Activated naive CD8-positive, alpha-beta T cell treated with anti-CD3 and anti-CD28 coated beads, Interleukin-2, amount 50 U/mL, for 16 hours (primary cell): ENCODE measurements around the gene CYFIP2.

Experiments used
- DNase-seq: peaks from one replicate; pipeline ENCODE4 v3.0.0-alpha.2; 2020; ENCODE audit warnings: low read depth, low spot score

CYFIP2 gene

GRCh38 chr5:157258450-157258849, 7.5 kb upstream of the CYFIP2 start:
- DNase-seq = no peak

GRCh38 chr5:157259699-157260098, 6.2 kb upstream of the CYFIP2 start:
- no peak for DNase-seq

DNA sequence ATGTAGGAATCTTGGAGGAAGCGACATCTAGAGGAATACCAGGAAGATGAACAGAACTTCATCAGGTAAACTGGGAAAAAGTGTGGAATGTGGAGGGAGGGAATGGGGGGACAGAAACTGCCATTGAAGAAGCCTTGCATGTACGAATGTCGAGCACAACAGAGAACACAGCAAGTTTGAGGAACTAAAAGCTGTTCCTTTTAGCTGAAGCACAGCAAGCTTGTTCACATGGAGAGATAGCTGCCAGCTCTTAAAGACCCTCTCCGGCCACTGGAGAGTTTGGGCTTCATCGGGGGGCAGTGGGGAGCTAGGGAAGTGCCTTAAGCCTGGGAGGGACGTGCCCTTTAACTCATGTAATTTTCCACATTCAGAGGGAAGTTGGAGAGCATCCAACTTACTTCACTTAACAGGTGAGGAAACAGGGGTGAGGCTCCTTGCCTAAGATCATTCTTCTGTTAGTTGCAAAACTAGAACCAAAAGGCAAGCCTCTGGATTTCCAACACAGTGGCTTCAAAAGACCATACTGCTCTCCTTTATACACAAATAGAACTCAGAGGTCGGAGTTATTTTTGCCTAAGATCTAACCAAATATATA, 2.3 kb upstream of the CYFIP2 start:
- DNase-seq = no peak

- DNase-seq = no peak
Observed at GRCh38 chr5:157266286-157267007, 524 bp downstream of the CYFIP2 start.

DNA sequence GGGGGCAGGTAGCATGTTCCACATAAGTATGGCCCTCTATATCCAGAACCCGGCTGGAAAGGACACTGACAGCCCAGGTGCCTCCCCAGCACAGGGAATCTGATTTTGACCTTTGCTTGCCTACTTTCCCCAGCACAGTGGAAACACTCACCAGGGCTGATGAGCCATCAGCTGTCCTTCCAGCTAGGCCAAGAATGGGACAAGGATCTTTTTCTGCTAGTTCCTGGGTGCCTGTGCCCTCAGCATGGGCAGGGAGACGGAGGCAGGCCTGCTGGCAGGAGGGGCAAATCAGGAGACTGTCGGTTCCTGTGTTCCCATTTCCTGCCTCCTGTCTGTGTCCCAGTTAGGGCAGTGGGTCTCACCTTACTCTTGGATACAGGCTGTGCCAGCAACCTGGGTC, 1.1 kb downstream of the CYFIP2 start:
- DNase-seq = no peak

DNA sequence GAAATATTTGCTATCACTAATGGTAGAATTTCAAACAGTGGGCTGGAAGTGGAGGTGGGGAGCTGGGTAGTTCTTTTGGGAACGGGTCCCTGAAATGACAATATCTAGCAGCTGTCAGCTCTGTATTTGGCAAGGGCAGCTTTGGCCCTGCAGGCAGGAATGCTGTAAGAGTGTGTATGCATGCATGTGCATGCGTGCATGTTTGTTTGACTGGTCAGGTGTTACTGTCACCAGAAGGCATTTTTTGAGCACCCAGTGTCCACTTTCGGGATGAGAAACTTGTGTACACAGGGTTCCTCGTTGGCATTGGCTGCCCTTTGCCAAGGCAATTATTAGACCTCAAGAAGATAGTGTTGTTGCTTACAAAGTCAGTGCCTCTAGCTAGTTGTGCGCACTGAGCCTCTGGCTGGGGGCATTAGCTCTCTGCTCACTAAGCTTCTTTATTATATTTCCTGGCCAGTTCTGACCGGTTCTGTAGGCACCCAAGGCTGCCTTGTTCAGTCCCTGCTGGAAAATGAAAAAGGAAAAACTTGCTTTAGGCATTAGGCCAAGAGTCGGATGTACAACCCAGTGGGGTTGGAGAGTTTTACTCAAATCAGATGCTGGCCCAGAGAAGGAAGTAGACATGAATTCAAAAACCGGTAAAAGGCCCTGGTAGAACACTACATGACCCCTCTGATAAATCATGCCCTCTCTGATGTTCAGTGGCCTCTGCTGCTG, 2.0 kb downstream of the CYFIP2 start:
- DNase-seq = no peak

DNA sequence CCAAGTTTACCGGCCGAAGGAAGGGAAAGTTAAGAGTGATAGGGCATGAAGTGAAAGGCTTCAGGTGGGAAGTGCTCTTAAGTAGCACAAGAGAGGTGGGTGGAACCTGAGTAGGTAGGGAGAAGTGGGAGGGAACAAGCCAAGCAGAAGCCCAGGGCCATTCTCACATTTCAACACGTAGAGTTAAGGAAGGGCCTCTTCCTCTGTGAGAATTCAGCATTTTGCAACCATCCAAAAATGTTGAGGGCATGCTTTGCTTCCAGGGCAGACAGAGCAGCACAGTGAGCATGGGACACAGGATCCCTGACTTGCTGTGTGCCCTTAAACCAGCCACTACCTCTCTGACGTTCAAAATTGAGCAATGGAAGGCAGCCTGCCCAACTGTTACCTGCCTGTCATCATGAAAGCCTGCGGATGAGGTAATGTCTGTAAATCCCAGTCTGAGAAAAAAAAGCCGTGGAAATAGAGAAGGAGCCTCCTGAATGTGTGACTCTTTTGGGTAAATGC, 3.3 kb downstream of the CYFIP2 start:
- DNase-seq = no peak

DNA sequence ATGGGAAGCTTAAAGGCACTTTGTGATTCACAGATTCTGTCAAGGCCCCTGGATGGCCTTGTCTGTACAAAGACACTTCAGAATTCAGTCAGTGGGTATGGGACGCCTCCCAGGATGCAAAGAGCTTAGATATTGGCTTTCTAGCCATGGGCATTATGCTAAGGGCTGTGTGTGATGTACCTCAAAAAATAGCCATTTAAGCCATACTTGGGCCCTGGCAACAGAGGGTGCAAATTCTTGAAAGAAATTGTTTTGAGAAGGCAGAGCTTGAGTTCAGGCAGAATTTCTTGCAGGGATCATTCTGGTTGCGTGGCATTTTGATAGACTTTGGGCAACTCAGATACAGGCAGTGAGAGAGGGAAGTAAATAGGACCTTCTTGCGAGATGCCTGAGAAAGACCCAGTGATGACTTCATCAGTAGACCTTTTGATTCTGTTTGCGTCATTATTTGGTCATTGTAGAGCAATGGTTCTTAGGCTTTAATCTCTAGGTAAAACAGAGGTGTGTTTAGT, 3.9 kb downstream of the CYFIP2 start:
- DNase-seq = no peak

DNA sequence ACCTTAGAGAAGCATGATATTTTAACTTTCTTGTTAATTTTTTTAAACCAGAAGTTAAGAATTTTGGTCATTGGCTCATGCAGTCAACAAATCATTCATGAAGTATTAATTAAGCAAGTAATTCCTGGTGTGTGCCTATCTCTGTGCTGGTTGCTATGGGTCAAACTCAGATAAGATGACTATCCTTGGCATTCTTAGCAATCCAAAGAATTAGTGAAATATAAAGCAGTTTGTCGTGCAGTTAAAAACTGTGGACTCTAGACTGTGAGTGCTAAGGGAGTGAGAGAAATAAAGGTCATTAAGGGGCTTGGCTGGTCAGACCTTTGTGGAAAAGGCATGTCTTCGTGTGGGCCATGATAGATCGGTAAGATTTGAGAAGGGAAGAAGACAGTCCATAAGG, 4.8 kb downstream of the CYFIP2 start:
- no peak for DNase-seq

DNA sequence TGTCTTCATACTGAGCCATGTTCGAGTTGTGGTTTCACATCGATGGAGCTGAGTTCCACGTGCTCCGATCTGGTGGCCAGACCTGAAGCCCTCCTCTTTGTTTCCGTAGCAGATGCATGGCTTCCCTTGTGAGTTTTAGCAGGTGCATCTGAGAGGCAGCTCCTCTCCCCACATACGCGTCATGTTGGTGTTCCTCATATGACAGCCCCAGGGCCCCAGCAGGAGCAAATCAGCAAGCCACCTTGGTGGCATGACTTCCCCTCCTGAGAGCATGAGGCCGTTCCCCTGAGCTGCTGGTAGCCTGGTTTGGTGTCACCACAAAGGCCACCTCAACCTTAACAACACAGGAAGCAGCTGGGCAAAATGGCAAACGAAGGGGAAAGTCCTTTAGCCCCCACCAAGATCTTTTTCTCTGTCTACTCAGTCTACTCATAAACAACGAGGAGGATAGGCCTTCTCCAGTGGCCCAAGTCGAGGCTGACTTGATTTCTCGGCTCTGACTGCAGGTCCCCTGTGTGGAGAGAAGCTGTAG, 5.9 kb downstream of the CYFIP2 start:
- peak; percentile 51 for DNase-seq

DNA sequence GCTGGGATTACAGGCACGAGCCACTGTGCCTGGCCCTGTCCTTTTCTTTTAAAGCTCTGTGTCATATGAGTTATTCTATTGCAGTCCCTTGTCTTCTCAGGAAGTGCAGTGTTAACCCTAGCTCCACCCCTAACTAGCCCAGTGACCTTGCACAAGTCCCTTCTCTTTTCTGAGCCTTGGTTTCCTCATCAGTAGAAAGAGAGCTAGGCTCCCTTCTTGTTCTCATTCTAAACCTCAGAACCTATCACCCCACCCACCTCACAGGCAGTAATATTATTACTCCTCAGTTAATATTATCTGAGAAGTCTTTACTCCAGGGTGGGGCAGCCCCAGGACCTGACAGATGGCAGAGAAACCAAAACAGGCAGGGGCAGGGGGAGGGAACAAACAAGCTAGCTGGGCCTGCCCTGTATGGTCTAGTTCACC, 7.2 kb downstream of the CYFIP2 start:
- no peak for DNase-seq

DNA sequence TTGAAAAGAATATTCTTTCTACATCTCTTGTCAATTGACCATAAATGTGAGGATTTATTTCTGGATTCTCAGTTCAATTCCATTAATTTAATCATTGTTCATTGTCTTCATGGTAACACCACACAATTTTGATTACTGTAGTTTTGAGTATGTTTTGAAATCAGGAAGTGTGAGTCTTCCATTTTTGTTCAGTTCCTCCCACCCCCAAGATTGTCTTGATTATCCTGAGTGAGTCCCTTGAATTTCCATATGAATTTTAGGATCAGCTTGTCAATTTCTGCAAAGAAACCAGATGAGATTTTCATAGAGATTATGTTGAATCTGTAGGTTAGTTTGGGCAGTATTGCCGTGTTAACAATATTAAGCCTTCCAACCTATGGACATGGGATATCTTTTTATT, 9.5 kb downstream of the CYFIP2 start:
- DNase-seq = no peak

DNA sequence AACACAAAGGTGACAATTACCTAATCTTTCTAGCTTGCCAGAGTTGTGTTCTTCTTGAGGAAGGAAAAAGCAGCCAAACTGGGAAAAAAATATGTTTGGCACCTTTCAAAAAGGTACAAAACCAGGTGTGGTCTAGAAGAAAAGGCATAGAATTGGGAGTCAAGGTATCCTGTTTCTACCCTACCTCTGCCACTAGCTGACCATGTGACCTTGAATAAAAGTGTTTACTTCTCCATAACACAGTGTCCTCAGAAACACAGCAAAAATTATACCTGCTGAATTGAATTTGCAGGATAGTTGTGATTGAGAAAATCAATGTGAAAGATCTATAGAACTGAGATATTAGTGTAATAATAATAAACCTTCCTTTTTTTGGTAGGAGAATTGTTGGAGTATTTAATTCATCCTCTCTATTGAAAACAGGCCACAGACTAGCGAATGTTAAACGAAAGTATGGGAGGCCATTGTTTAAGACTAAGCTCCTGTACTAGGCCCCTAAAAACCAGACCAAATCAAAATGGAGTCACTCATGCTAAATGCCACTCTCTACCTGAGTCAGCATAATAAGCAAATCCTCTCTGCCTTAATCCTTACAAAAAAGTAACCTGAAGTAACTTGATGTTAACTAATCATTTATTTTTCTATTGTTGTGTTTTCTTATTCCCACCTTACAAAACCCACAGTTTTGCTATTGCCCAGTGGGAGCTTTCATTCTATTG, 12.6 kb downstream of the CYFIP2 start:
- no peak for DNase-seq

GRCh38 chr5:157279605-157280239, 13.8 kb downstream of the CYFIP2 start:
- DNase-seq = no peak

DNA sequence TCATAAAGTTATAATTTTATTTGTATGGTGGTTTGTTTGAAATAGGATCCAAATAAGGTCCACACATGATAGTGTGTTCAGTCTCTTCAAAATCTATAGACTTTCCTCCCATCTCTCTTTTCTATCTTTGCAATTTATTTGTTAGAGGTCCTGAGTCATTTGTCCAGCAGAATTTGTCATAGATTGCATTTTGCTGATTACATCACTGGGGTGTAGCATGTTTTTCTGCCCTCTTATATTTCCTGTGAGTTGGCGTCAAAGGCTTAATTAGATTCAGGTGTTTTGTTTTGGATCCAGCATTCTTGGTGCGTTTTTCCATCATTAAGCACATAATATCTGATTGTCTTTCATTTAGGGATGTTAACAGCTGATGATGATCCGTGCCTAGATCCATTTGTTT, 15.0 kb downstream of the CYFIP2 start:
- no peak for DNase-seq

DNA sequence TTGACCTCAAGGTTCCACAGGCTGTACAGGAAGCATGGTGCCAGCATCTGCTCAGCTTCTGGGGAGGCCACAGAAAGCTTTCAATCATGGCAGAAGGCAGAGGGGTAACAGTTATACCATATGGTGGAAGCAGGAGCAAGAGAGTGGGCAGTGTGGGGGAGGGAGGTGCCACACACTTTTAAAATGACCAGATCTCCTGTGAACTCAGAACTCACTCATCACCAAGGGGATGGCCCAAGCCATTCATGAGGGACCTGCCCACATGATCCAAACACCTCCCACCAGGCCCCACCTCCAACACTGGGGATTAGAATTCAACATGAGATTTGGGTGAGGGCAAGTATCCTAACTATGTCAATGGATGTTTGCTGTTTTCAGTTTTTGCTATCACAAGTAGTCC, 16.2 kb downstream of the CYFIP2 start:
- DNase-seq = no peak

- no peak for DNase-seq
Observed at GRCh38 chr5:157283434-157283833, 17.5 kb downstream of the CYFIP2 start.

- DNase-seq = no peak
Observed at GRCh38 chr5:157284458-157285212, 18.7 kb downstream of the CYFIP2 start.

GRCh38 chr5:157285310-157286035, 19.6 kb downstream of the CYFIP2 start:
- no peak for DNase-seq

DNA sequence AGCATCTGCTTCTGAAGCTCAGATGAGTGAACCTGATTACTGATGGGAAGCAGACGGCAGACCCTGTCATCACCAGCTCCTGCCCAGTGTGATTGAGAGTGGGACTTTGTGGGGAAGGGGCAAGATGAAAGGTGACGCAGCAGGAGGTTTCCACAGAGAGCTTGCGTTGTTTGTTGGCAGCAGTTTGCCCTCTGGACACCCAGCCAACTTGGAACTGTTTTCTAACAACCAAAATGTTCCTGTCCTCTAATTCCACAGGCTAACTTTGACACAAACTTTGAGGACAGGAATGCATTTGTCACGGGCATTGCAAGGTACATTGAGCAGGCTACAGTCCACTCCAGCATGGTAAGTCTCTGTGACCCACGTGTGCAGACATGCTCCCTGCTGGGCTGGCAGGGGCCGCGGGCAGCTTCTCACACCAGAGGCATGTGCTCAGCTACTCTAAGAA, 20.9 kb downstream of the CYFIP2 start:
- DNase-seq = no peak
